CD4-positive, alpha-beta T cell treated with Interleukin-17A for 1 hour (primary cell): Measurements from ENCODE around the gene BAX.
A peak's percentile ranks its signal among the peaks of the same experiment; 100 is the strongest.
"Not testable (repeated sequence)": the region's sequence is repeated elsewhere in the genome, so short reads cannot be mapped to it uniquely, and the experiment has no call there.

Experiments
- DNase-seq: peaks from one replicate; pipeline ENCODE4 v3.0.0-alpha.2; 2020

The BAX gene

GRCh38 chr19:48954595-48955307 lies at the start of gene BAX:
BAX (plus strand) TSS chr19:48954875; CDS start chr19:48954929, 54 bp downstream.
- peak; percentile 87 for DNase-seq

GRCh38 chr19:48905664-48906063 lies 49.0 kb upstream of the BAX start:
- DNase-seq = no peak

- no peak for DNase-seq
Measured at GRCh38 chr19:48906324-48906723, 48.4 kb upstream of the BAX start.

- DNase-seq = no peak
Measured at GRCh38 chr19:48907671-48908070, 47.0 kb upstream of the BAX start.

- not testable (repeated sequence) for DNase-seq
Measured at GRCh38 chr19:48909424-48910077, 45.1 kb upstream of the BAX start.

- DNase-seq = no peak
Measured at GRCh38 chr19:48910803-48911202, 43.9 kb upstream of the BAX start.

- DNase-seq = peak; percentile 49
Measured at GRCh38 chr19:48913114-48913889, 41.4 kb upstream of the BAX start.

GRCh38 chr19:48914181-48914580 lies 40.5 kb upstream of the BAX start:
- DNase-seq = no peak

- no peak for DNase-seq
Measured at GRCh38 chr19:48915757-48916156, 38.9 kb upstream of the BAX start.

- no peak for DNase-seq
Measured at GRCh38 chr19:48918071-48918470, 36.6 kb upstream of the BAX start.

GRCh38 chr19:48918801-48919247 lies 35.9 kb upstream of the BAX start:
- no peak for DNase-seq

- DNase-seq = not testable (repeated sequence)
Measured at GRCh38 chr19:48919271-48919670, 35.4 kb upstream of the BAX start.

GRCh38 chr19:48920949-48921348 lies 33.7 kb upstream of the BAX start:
- no peak for DNase-seq

- no peak for DNase-seq
Measured at GRCh38 chr19:48921721-48922500, 32.8 kb upstream of the BAX start.

GRCh38 chr19:48922548-48923490 lies 31.9 kb upstream of the BAX start:
- no peak for DNase-seq

- no peak for DNase-seq
Measured at GRCh38 chr19:48925240-48925843, 29.3 kb upstream of the BAX start.

GRCh38 chr19:48925890-48926289 lies 28.8 kb upstream of the BAX start:
- not testable (repeated sequence) for DNase-seq

- DNase-seq = peak; percentile 11
Measured at GRCh38 chr19:48926909-48927308, 27.8 kb upstream of the BAX start.

GRCh38 chr19:48927692-48928091 lies 27.0 kb upstream of the BAX start:
- not testable (repeated sequence) for DNase-seq

- no peak for DNase-seq
Measured at GRCh38 chr19:48928164-48929025, 26.3 kb upstream of the BAX start.
